ENCODE results near the gene MDK.

MDK gene

DNA sequence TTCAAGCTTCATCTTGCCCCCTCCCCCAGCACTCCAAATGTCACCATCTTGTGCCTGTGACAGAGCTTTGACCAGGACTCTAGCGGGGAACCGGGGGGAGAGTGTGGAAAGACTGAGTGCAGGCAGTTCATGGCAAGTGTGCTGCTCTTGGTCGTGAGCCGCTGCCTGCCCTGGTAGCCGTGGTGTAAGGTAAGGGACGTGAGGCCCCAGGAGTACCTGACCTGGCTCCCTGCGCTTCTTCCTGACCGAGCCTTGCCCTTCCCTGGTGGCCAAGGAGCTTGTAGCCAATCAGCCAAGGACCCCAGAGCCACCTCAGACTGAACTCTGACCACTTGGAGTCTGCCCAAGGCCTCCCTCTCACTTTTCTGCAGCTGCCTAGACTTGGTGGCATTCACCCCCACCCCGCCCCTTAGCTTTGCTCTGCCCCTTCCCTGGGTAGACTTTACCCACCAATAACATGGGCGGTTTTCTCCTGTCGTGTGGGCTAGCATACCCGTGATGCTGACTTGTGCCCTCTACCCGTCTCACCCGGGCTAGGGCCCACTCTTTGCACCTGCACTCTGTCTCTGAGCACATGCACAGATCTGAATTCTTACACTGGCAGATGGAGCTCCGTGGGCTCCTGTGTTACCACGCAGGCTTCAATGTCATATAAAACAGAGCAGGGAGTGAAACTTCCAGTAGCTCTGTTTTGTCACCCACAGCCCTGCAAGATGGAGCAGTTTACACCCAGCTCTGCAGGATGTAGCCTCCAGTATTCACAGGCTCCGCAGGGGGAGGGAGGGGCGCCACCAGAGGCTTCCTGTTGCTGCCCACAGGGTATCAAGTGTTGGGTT lies 32.7 kb upstream of the MDK start:
- peak; percentile 69 for DNase-seq

DNA sequence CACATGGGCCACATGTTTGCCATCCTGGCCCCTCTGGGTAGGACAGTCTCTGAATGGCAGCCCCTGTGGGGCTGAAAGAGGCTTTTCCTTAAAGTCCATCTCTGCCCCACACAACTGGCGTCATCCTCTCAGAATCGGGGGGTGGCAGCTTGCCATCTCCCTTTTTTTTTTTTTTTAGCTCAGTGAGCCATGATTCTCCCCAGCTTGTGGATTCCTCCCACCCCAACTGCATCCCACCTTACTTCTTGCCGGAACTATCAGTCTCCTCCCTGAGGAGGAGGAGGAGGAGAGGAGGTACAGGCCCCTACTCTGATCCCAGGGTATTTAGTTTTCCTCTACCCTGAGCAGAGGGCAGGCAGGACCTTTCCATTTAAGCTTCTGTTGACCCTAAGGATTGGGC lies 30.8 kb upstream of the MDK start:
- no peak for DNase-seq

GRCh38 chr11:46351148-46351547 lies 30.3 kb upstream of the MDK start:
- no peak for DNase-seq

GRCh38 chr11:46351606-46352005 lies 29.9 kb upstream of the MDK start:
- no peak for DNase-seq

DNA sequence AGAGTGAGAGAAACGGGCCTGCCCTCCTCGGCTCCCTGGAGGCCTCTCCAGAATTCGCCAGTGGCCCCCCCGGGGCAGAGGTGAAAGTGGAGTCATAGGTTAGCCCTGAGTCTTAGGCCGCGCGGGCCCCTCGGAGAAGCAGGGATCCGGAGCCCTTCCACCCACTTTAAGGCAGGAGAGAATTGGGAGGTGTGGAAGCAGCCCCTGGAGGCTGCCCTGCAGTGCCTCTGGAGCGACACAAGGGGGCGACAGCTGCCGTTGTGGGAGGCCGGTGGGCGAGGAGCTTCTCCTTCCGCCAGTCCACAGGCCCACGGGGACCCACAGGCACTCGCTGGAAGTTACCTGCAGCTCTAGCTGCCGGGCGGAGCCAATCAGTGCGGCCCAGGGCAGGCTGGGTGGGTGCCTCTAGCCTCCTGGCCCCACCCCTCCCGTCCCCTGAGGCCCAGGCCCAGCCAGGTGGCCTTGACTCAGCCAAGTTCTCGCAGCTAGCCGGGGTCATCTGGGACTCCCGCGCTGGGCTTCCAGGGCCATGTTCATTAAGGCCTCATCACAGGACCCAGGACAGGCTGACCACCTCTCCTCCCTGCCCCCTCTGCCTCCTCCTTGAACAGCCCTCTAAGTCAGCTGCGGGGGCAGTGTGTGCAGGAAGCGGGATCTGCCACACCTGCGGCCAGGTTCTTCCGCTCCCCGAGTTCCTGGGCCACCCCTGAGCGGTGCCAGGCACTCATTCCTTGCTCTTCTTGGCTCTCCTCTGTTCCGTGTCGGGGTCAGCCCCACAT lies 29.2 kb upstream of the MDK start:
- DNase-seq: peak; percentile 88

- no peak for DNase-seq
Measured at GRCh38 chr11:46353698-46354097, 27.8 kb upstream of the MDK start.

- no peak for DNase-seq
Measured at GRCh38 chr11:46356924-46357482, 24.5 kb upstream of the MDK start.

GRCh38 chr11:46357483-46357936 lies 24.0 kb upstream of the MDK start:
- DNase-seq: no peak

GRCh38 chr11:46359953-46360352 lies 21.5 kb upstream of the MDK start:
- DNase-seq: no peak

DNA sequence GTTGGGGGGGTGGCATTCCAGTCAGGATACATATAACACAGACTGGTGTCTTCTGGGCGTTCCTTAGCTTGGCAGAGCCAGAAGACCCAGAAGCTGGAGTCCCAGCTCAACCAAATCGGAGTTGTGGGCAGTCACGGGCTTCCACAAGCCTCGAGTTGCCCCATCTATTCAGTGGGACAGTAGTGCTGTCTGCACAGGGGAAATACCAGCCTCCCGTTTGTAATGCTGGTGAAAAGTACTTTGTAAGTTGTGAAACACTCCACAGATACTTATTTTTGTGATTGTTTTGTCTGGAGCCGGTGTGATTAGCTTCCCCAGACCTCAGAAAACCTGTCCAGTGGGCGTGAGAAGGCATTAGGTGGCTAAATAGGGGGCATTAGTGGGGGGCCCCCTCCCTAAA lies 20.6 kb upstream of the MDK start:
- no peak for DNase-seq

DNA sequence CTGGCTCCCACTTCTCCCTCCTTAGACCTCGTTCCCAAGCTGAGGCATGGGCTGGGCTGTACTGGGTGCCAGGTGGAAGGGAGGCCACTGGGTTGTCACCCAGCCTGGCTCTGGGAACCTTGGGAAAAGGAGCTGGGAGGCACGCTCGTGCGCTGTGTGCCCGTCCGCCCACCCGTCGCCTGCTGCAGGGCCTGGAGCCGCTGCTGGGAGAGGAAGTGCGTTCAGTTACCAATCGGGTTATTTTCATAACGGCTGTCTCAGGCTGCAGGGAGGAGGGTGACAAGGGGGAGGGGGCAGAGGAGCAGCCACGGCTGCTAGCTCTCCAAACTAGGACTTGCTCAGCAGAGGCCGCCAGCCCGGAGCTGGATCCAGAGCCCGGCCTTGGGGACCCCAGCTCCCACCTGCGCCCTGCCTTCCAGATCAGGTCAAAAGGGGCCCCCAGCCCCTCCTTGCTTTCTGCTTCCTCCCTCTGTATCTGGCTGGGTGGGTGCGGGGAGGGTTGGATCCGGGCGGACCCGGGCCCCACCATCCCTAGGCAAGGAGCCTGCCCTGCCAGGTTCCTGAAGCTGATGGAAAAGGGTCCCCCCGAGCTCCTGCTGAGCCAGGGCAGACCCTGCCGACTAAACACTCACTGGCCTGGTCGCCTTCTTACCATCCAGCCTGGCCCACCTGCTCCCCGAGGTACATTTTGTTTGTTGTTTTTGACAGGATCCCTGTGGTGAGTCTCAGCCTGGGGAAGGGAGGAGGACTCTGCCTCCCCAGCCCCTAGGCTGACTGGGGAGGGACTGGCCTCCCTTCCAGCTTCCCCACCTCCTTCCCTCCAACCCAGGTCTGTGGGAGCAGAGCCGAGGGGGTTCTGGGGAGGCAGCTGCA lies 19.9 kb upstream of the MDK start:
- DNase-seq: peak; percentile 63

GRCh38 chr11:46362156-46363030 lies 19.1 kb upstream of the MDK start:
- DNase-seq: no peak

GRCh38 chr11:46363031-46363407 lies 18.4 kb upstream of the MDK start:
- no peak for DNase-seq

DNA sequence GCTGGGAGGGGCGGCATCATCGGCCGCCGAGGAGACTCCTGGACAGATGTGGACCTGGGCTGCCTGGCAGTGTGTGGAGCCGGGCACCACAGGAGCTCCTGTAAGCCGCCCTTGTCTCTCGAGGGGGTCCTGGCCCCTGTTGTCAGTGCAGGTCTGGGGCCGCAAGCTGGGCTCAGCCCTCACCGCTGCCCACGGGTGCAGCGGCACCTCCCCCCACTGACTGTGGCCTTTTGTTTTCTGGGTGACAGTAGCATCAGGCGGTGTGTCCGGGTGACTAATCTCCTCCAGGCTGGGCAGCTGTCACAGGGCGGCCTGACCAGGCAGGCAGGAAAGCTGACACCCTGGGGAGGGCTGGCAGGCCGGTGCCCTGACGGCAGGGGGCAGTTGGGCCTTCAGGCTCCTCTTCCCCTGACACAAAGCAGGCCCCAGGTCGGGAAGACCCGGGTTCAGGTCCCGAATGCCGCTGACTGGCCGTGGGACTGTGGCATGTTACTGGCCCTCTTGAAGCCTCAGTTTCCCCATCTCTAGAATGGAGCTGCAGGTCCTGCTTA lies 17.9 kb upstream of the MDK start:
- no peak for DNase-seq

- DNase-seq: no peak
Measured at GRCh38 chr11:46364056-46364455, 17.4 kb upstream of the MDK start.

DNA sequence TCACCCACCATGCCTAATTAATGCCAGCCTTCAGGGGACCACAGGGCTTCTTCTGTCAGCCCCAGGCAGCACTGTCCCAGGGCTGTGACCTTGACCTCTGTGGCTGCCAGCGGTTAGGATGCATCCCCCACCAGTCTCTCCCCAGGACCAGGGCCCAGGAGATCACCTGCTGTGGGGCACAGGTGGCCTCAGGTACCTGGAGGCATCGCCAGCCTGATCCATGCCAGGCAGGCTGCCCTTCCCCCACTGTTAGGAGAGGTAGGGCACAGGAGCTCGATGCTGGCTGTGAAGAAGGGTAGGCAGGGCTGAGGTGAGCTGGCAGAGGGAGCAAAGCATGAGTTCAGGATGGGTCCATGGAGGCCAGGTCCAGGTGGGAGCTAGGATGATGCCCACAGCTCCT lies 16.7 kb upstream of the MDK start:
- no peak for DNase-seq

- no peak for DNase-seq
Measured at GRCh38 chr11:46366260-46366659, 15.2 kb upstream of the MDK start.

DNA sequence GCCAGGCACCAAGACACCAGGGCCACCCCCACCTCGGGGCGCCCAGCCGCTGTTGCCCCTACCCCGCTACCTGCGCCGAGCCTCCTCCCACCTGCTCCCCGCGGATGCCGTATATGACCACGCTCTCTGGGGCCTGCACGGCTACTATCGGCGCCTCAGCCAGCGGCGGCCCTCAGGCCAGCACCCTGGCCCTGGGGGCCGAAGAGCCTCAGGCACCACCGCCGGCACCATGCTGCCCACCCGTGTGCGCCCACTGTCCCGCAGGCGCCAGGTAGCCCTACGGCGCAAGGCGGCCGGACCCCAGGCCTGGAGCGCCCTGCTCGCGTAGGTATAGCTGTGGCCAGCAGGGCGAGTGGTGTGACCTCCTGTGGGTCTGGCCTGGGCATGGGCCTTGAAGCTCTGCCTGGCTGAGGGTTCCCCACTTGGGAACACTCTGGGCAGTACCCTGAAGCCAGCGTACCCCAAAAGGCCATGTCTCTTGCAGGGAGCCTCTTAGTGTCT lies 14.8 kb upstream of the MDK start:
- no peak for DNase-seq

DNA sequence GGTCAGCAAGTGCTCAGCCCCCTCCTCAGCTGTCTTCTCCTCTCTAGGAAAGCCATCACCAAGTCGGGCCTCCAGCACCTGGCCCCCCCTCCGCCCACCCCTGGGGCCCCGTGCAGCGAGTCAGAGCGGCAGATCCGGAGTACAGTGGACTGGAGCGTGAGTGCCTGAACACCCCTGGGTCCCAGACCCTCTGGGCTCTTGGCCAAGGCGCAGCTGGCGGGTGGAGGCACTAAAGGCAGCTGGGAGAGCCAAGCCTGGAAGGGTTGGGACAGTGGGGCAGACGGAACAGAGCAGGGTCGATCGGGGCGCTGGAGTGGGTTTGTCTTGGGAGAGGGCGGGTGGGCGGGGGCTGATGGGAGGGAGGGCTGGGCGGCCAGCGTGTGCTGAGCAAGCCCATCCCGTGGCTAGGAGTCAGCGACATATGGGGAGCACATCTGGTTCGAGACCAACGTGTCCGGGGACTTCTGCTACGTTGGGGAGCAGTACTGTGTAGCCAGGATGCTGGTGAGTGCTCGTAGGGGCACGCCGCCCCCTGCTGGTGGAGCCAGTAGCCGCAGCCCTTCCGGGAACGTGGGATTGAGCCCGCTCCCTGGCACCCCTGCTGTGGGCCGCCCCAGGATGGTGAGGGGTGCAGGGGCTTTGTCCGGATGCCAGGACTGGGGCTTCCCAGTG lies 14.1 kb upstream of the MDK start:
- DNase-seq: peak; percentile 80

- no peak for DNase-seq
Measured at GRCh38 chr11:46367916-46368267, 13.6 kb upstream of the MDK start.
